ENCODE measurements around the gene EYS. TPM values are rescaled to one million over a fixed set of nuclear protein-coding genes. Genes with fewer than 3 reads are reported as not detected.

EYS gene
- total RNA-seq, 5 donors from 2014 or later (not counting 1 experiment from before 2014, with no cell fraction given) = not detected

DNA sequence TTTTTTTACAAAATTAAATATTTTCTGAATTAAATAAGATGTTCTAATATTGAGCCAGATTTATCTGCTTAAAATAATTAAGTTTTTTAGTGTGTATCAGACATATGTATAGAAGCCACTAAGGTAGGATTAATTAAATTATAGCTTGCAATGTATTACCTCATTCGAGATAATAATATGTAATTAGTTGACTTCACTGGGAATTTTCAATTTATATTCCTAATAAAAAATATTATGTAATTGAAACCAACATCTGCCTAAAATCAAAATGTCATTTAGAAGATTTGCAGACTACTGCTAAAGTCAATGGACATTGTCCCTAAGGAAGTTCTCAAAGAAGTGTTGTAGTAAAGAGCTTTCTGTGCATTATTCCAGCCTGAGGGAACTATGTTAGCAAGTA is 254.7 kb downstream of the EYS start:
- no peaks in the 10 kb centered on the region for H3K4me1 ChIP-seq (ENCODE audit: control insufficient read depth in 1 of 2, extremely low read depth in 1 of 2, insufficient read depth in 2 of 2, low read length in 2 of 2)
- no peak overlapping the region for H3K4me3 ChIP-seq (ENCODE audit: control insufficient read depth in 1 of 2, extremely low read depth in 1 of 2, low read length in 1 of 2)
- H3K27ac ChIP-seq (ENCODE audit: low read length) = no peak overlapping the region
- DNase-seq (no peak), ATAC-seq (replicated peaks in 1 of 4) (no peak)
- CTCF ChIA-PET = no interaction called here
- Mint-ChIP-seq H3K9me3 (peaks cover 11 to 26% (median 16%) of the 10 kb centered on the region in 3 donors), H3K4me1 (no peaks in the 10 kb centered on the region), H3K27ac (no peak overlapping the region), H3K27me3 (no peaks in the 10 kb centered on the region), H3K4me3 (no peak overlapping the region), H3K36me3 (no peaks in the 10 kb centered on the region)
- WGBS (ENCODE audit: insufficient coverage) = no CpG with 5 or more reads among the region's 1 CpG
- H3K36me3 ChIP-seq (ENCODE audit: control insufficient read depth in 2 of 2, extremely low read depth in 1 of 2, insufficient read depth in 1 of 2, low read length in 1 of 2) = no peaks in the 10 kb centered on the region
- H3K27me3 ChIP-seq (replicated peaks in 1 of 2; ENCODE audit: control insufficient read depth in 2 of 2, extremely low read depth in 1 of 2, insufficient read depth in 2 of 2, low read length in 1 of 2) = no peaks in the 10 kb centered on the region
- no peaks in the 10 kb centered on the region for H3K9me3 ChIP-seq
- POLR2A ChIA-PET = no interaction called here

DNA sequence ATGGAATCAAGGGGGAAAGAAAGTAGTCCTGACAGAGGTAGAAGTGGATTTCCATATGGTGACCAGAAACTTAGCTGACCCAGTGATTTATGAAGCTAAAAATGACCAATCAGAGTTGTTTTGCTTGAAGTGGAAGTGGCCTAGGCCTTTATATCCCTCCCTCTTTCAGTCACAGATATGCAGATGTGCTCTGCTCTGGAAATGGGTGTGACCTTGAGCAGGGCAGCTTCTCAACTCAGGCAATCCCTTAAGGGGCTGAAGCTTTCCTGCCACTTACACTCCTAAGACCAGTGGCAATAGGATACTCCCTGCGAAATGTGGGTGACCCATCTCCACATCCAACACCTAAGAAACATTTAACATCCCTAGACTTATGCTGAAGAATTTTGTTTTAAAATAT is 256.6 kb downstream of the EYS start:
- no peaks in the 10 kb centered on the region for H3K27me3 Mint-ChIP-seq
- ATAC-seq (replicated peaks in 1 of 4) (no peak), DNase-seq (no peak)
- H3K4me3 ChIP-seq (ENCODE audit: control insufficient read depth in 1 of 2, extremely low read depth in 1 of 2, low read length in 1 of 2) = no peak overlapping the region
- H3K27me3 ChIP-seq (replicated peaks in 1 of 2; ENCODE audit: control insufficient read depth in 2 of 2, extremely low read depth in 1 of 2, insufficient read depth in 2 of 2, low read length in 1 of 2) = no peaks in the 10 kb centered on the region
- no CpG with 5 or more reads among the region's 1 CpG for WGBS (ENCODE audit: insufficient coverage)
- H3K27ac Mint-ChIP-seq = no peak overlapping the region
- H3K27ac ChIP-seq (ENCODE audit: low read length) = no peak overlapping the region
- H3K36me3 ChIP-seq (ENCODE audit: control insufficient read depth in 2 of 2, extremely low read depth in 1 of 2, insufficient read depth in 1 of 2, low read length in 1 of 2) = no peaks in the 10 kb centered on the region
- no peaks in the 10 kb centered on the region for H3K4me1 ChIP-seq (ENCODE audit: control insufficient read depth in 1 of 2, extremely low read depth in 1 of 2, insufficient read depth in 2 of 2, low read length in 2 of 2)
- H3K4me3 Mint-ChIP-seq = no peak overlapping the region
- CTCF ChIA-PET = no interaction called here
- POLR2A ChIA-PET = no interaction called here
- no peaks in the 10 kb centered on the region for H3K36me3 Mint-ChIP-seq
- H3K4me1 Mint-ChIP-seq = no peaks in the 10 kb centered on the region
- peaks cover 6 to 20% (median 7%) of the 10 kb centered on the region in 3 donors for H3K9me3 Mint-ChIP-seq
- no peaks in the 10 kb centered on the region for H3K9me3 ChIP-seq

DNA sequence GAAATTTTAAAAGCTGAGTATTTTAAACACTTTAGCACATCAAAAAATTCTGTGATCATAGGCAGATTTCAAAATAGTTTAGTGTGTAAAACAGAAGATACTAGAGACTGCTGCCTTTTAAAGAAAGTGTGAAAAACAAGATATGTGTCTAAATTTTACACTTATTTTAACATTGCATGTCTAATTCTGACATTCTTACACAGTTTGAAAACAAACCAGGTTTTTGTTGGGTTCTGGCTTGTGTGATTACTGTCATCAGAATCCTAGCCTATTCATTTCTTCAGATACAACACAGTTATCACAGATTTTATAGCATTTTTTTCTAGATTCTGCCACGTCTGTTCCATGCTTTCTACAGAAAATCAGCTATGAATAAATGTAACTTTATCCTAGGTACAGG is 257.1 kb downstream of the EYS start:
- no peaks in the 10 kb centered on the region for H3K9me3 ChIP-seq

DNA sequence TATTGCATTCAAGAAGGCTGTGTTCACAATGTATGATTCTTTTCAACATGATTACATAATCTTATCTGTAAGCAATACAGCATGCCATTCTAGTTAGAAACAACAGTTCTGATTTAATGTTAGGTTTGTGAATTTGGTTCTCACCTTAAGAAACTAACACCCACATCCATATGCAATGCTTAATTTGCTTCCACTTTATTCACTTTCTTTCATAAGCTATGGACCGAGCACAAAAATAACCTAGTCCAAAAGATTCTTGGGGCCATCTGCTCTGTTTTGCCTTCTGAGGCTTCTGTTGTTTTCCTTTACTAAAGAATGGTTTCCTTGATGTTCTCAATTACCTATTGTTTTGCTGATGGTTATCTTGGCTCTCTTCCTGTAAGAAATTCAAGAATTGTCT is 258.2 kb downstream of the EYS start:
- no peak overlapping the region for H3K4me3 ChIP-seq (ENCODE audit: control insufficient read depth in 1 of 2, extremely low read depth in 1 of 2, low read length in 1 of 2)
- no peaks in the 10 kb centered on the region for H3K4me1 Mint-ChIP-seq
- H3K9me3 ChIP-seq = no peaks in the 10 kb centered on the region
- no peak overlapping the region for H3K27ac Mint-ChIP-seq
- no peak overlapping the region for H3K4me3 Mint-ChIP-seq
- no peak for DNase-seq
- no peak overlapping the region for H3K27ac ChIP-seq (ENCODE audit: low read length)
- H3K36me3 ChIP-seq (ENCODE audit: control insufficient read depth in 2 of 2, extremely low read depth in 1 of 2, insufficient read depth in 1 of 2, low read length in 1 of 2) = no peaks in the 10 kb centered on the region
- no peaks in the 10 kb centered on the region for H3K27me3 Mint-ChIP-seq
- no peak for ATAC-seq (replicated peaks in 1 of 4)
- ChIA-PET CTCF (no interaction called here), POLR2A (no interaction called here)
- 100% methylated on average over 1 of the region's 1 CpG for WGBS (ENCODE audit: insufficient coverage)
- peaks cover 4 to 20% (median 6%) of the 10 kb centered on the region in 3 donors for H3K9me3 Mint-ChIP-seq
- no peaks in the 10 kb centered on the region for H3K4me1 ChIP-seq (ENCODE audit: control insufficient read depth in 1 of 2, extremely low read depth in 1 of 2, insufficient read depth in 2 of 2, low read length in 2 of 2)
- H3K27me3 ChIP-seq (replicated peaks in 1 of 2; ENCODE audit: control insufficient read depth in 2 of 2, extremely low read depth in 1 of 2, insufficient read depth in 2 of 2, low read length in 1 of 2) = no peaks in the 10 kb centered on the region
- no peaks in the 10 kb centered on the region for H3K36me3 Mint-ChIP-seq

More for the DNA sequence above, 257.1 kb downstream of the EYS start:
- H3K36me3 Mint-ChIP-seq = no peaks in the 10 kb centered on the region
- no peak for ATAC-seq (replicated peaks in 1 of 4)
- Histone ChIP-seq H3K27ac (ENCODE audit: low read length) (no peak overlapping the region), H3K4me3 (ENCODE audit: control insufficient read depth in 1 of 2, extremely low read depth in 1 of 2, low read length in 1 of 2) (no peak overlapping the region), H3K27me3 (replicated peaks in 1 of 2; ENCODE audit: control insufficient read depth in 2 of 2, extremely low read depth in 1 of 2, insufficient read depth in 2 of 2, low read length in 1 of 2) (no peaks in the 10 kb centered on the region), H3K4me1 (ENCODE audit: control insufficient read depth in 1 of 2, extremely low read depth in 1 of 2, insufficient read depth in 2 of 2, low read length in 2 of 2) (no peaks in the 10 kb centered on the region), H3K36me3 (ENCODE audit: control insufficient read depth in 2 of 2, extremely low read depth in 1 of 2, insufficient read depth in 1 of 2, low read length in 1 of 2) (no peaks in the 10 kb centered on the region)
- no CpG with 5 or more reads among the region's 1 CpG for WGBS (ENCODE audit: insufficient coverage)
- POLR2A ChIA-PET = no interaction called here
- H3K4me3 Mint-ChIP-seq = no peak overlapping the region
- H3K27me3 Mint-ChIP-seq = no peaks in the 10 kb centered on the region
- H3K27ac Mint-ChIP-seq = no peak overlapping the region
- H3K4me1 Mint-ChIP-seq = no peaks in the 10 kb centered on the region
- CTCF ChIA-PET = no interaction called here
- peaks cover 4 to 20% (median 6%) of the 10 kb centered on the region in 3 donors for H3K9me3 Mint-ChIP-seq
- DNase-seq = no peak

DNA sequence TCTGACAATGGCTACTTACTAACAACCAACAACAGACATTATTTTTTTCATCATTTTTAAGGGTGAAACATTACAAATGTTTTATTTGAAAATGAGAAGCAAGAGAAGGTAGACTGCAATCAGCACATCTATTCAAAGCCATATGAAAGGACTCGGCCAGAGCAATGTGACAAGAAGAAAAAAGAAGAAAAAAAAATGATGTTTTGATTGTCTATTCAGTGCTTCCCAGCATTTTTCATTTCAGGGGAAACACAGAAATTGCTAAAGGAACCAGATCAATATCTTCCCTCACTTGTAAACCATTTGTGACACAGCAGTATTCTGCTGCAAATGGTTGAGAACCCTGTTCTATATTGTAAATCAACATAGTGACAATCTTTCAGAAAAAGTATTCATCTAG is 270.7 kb downstream of the EYS start:
- no peak overlapping the region for H3K4me3 Mint-ChIP-seq
- Histone ChIP-seq H3K4me1 (ENCODE audit: control insufficient read depth in 1 of 2, extremely low read depth in 1 of 2, insufficient read depth in 2 of 2, low read length in 2 of 2) (no peaks in the 10 kb centered on the region), H3K27me3 (replicated peaks in 1 of 2; ENCODE audit: control insufficient read depth in 2 of 2, extremely low read depth in 1 of 2, insufficient read depth in 2 of 2, low read length in 1 of 2) (no peaks in the 10 kb centered on the region), H3K9me3 (no peaks in the 10 kb centered on the region), H3K36me3 (ENCODE audit: control insufficient read depth in 2 of 2, extremely low read depth in 1 of 2, insufficient read depth in 1 of 2, low read length in 1 of 2) (no peaks in the 10 kb centered on the region), H3K4me3 (ENCODE audit: control insufficient read depth in 1 of 2, extremely low read depth in 1 of 2, low read length in 1 of 2) (no peak overlapping the region), H3K27ac (ENCODE audit: low read length) (no peak overlapping the region)
- no peaks in the 10 kb centered on the region for H3K36me3 Mint-ChIP-seq
- H3K9me3 Mint-ChIP-seq = peaks cover 6 to 15% (median 10%) of the 10 kb centered on the region in 3 donors
- ATAC-seq (replicated peaks in 1 of 4) (no peak), DNase-seq (no peak)
- H3K27ac Mint-ChIP-seq = no peak overlapping the region
- no peaks in the 10 kb centered on the region for H3K27me3 Mint-ChIP-seq
- ChIA-PET POLR2A (no interaction called here), CTCF (no interaction called here)
- no CpG with 5 or more reads among the region's 1 CpG for WGBS (ENCODE audit: insufficient coverage)
- no peaks in the 10 kb centered on the region for H3K4me1 Mint-ChIP-seq

DNA sequence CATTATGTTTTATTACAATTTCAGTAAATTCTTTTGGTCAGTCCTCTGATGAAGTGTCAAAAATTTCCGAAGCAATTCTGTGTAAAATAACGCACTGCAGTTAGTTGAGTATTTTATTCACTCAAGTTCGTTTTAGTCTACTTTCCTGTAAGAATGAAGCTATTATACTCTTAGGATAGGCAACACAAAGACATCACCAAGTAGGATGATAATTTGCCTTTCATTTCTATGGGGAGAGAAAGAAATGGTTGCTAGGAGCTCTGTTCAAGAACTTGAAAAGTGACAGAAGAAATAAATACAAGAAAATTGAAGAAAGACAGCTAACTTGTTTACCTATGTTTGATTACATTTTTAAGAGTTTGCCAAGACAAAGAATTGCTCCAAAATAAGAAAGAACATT is 290.4 kb downstream of the EYS start:
- no peak overlapping the region for H3K4me3 Mint-ChIP-seq
- H3K9me3 Mint-ChIP-seq = peaks cover 9 to 31% (median 17%) of the 10 kb centered on the region in 3 donors
- no peak for DNase-seq
- ATAC-seq (replicated peaks in 1 of 4) = no peak
- Histone ChIP-seq H3K27ac (ENCODE audit: low read length) (no peak overlapping the region), H3K4me3 (ENCODE audit: control insufficient read depth in 1 of 2, extremely low read depth in 1 of 2, low read length in 1 of 2) (no peak overlapping the region), H3K9me3 (no peaks in the 10 kb centered on the region), H3K4me1 (ENCODE audit: control insufficient read depth in 1 of 2, extremely low read depth in 1 of 2, insufficient read depth in 2 of 2, low read length in 2 of 2) (no peaks in the 10 kb centered on the region), H3K27me3 (replicated peaks in 1 of 2; ENCODE audit: control insufficient read depth in 2 of 2, extremely low read depth in 1 of 2, insufficient read depth in 2 of 2, low read length in 1 of 2) (no peaks in the 10 kb centered on the region), H3K36me3 (ENCODE audit: control insufficient read depth in 2 of 2, extremely low read depth in 1 of 2, insufficient read depth in 1 of 2, low read length in 1 of 2) (no peaks in the 10 kb centered on the region)
- H3K36me3 Mint-ChIP-seq = no peaks in the 10 kb centered on the region
- H3K4me1 Mint-ChIP-seq = no peaks in the 10 kb centered on the region
- no CpG with 5 or more reads among the region's 3 CpGs for WGBS (ENCODE audit: insufficient coverage)
- no peak overlapping the region for H3K27ac Mint-ChIP-seq
- ChIA-PET POLR2A (no interaction called here), CTCF (no interaction called here)
- H3K27me3 Mint-ChIP-seq = no peaks in the 10 kb centered on the region

DNA sequence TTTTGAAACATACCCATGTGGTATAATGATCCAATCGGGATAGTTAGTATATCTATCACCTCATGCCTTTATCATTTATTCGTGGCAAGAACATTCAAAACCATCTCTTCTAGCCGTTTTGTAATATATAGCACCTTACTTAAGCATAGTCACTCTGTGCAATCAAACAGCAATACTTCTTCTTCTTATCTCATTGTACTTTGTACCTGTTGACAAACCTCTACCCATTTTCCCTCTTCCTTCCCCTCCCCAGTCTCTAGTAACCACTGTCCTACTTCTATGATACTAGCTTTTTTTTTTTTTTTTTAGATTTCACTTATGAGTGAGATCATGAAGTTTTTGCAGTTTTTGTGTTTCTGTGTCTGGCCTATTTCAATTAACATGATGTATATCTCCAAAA is 296.7 kb downstream of the EYS start:
- Mint-ChIP-seq H3K36me3 (no peaks in the 10 kb centered on the region), H3K27me3 (no peaks in the 10 kb centered on the region), H3K4me1 (no peaks in the 10 kb centered on the region), H3K4me3 (no peak overlapping the region), H3K9me3 (peaks cover 10 to 16% (median 15%) of the 10 kb centered on the region in 3 donors), H3K27ac (no peak overlapping the region)
- Histone ChIP-seq H3K27me3 (replicated peaks in 1 of 2; ENCODE audit: control insufficient read depth in 2 of 2, extremely low read depth in 1 of 2, insufficient read depth in 2 of 2, low read length in 1 of 2) (no peaks in the 10 kb centered on the region), H3K4me3 (ENCODE audit: control insufficient read depth in 1 of 2, extremely low read depth in 1 of 2, low read length in 1 of 2) (no peak overlapping the region), H3K4me1 (ENCODE audit: control insufficient read depth in 1 of 2, extremely low read depth in 1 of 2, insufficient read depth in 2 of 2, low read length in 2 of 2) (no peaks in the 10 kb centered on the region), H3K27ac (ENCODE audit: low read length) (no peak overlapping the region), H3K36me3 (ENCODE audit: control insufficient read depth in 2 of 2, extremely low read depth in 1 of 2, insufficient read depth in 1 of 2, low read length in 1 of 2) (no peaks in the 10 kb centered on the region), H3K9me3 (no peaks in the 10 kb centered on the region)
- 70% methylated on average over 3 of the region's 3 CpGs for WGBS (ENCODE audit: insufficient coverage)
- no peak for ATAC-seq (replicated peaks in 1 of 4)
- ChIA-PET POLR2A (no interaction called here), CTCF (no interaction called here)
- no peak for DNase-seq
